ENCODE results near the gene PRKCZ. TPM values are rescaled to one million over a fixed set of nuclear protein-coding genes. Genes with fewer than 3 reads are reported as not detected.

The PRKCZ gene
- total RNA-seq, 1 donor: 2.6 TPM

DNA sequence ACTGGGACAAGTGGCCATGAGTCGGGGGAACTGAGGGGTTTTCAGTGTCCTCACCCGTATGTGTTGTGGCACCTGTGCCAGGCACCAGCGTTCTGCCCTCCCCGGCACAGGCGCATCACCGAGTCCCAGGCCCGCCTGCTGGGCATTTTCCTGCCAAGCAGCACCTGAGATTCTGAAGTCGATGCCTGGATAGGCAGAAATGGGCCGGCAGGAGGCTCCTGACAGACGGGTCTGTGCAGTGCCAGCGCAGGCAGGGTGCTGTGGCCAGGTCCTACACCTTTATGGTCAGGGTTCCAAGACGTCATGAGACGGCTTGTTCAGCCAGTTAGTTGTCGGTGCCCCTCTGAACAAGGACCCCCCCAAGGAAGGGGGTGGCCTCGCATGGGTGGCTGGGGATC lies 133.7 kb downstream of the PRKCZ start:
- DNase-seq (ENCODE audit: low read depth): no peak
- no peak overlapping the region for H3K4me3 ChIP-seq (ENCODE audit: low read depth, low read length)
- TF ChIP-seq, protein P1, sequence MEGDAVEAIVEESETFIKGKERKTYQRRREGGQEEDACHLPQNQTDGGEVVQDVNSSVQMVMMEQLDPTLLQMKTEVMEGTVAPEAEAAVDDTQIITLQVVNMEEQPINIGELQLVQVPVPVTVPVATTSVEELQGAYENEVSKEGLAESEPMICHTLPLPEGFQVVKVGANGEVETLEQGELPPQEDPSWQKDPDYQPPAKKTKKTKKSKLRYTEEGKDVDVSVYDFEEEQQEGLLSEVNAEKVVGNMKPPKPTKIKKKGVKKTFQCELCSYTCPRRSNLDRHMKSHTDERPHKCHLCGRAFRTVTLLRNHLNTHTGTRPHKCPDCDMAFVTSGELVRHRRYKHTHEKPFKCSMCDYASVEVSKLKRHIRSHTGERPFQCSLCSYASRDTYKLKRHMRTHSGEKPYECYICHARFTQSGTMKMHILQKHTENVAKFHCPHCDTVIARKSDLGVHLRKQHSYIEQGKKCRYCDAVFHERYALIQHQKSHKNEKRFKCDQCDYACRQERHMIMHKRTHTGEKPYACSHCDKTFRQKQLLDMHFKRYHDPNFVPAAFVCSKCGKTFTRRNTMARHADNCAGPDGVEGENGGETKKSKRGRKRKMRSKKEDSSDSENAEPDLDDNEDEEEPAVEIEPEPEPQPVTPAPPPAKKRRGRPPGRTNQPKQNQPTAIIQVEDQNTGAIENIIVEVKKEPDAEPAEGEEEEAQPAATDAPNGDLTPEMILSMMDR (IDR thresholded peaks at IDR 0.05; ENCODE audit: insufficient read depth, low read depth, low read length): no peak

DNA sequence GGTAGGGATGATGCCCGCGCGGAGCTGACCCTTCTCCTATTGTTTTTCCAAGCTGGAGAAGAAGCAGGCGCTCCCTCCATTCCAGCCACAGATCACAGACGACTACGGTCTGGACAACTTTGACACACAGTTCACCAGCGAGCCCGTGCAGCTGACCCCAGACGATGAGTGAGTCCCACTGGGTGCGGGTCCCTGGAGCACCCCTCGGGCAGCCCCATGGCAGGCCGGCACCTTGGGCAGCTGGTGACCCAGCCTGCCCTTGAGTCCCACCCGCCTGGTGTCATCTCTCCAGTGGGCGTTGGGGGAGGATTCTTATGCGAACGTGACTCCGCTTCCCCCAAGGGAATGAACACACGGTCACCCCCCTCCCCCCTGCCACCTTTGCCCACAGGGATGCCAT lies 134.3 kb downstream of the PRKCZ start:
- no peak overlapping the region for H3K4me3 ChIP-seq (ENCODE audit: low read depth, low read length)
- no peak for DNase-seq (ENCODE audit: low read depth)
- TF ChIP-seq, protein P1 (IDR thresholded peaks at IDR 0.05; ENCODE audit: insufficient read depth, low read depth, low read length): no peak

DNA sequence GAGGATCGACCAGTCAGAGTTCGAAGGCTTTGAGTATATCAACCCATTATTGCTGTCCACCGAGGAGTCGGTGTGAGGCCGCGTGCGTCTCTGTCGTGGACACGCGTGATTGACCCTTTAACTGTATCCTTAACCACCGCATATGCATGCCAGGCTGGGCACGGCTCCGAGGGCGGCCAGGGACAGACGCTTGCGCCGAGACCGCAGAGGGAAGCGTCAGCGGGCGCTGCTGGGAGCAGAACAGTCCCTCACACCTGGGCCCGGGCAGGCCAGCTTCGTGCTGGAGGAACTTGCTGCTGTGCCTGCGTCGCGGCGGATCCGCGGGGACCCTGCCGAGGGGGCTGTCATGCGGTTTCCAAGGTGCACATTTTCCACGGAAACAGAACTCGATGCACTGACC lies 134.7 kb downstream of the PRKCZ start:
- H3K4me3 ChIP-seq (ENCODE audit: low read depth, low read length): no peak overlapping the region
- DNase-seq (ENCODE audit: low read depth): no peak
- TF ChIP-seq, protein P1 (IDR thresholded peaks at IDR 0.05; ENCODE audit: insufficient read depth, low read depth, low read length): no peak

DNA sequence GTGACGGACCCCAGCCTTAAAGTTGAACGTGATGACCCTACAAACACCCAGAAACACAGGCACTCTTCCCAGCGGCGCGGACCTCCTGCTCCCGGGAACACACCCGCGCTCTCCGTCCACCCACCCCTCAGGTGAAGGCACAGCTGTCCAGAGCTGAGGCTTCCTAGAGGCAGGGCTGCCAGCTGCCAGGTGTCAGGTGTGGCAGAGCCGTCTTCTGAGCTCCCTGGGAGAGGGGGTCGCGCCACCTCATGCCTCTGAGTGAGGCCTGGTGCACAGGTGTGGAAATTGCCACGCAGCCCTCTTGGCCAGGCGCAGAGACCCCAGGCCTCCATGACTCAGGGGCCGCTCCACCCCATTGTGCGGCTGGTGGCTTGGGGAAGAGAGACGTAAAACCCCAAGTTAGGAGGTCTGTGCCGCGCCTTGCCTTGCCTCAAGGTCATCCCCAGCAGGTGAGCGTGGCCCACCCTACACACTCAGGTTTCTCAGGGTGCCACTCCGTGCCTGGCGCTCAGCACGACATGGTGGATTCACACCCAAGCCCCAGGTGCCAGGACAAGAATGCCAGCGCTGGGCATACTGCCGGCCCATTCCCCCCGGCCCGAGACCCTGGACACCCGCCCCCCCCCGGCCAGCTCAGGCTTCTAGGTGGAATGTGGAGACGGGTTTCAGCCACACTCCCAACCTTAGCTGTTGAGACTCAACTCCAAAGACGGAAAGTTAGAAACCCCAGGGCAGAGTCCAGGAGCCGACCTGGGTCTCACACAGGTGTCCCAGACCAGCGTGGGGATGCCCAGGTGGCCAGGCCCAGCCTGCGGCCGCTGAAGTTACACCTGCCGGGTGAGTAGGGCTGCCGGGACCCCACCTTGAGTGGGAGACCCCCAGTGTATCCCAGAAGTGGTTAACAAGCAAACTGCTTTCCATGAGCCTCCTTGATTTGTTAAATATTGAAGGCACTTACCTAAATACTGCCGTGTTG lies 136.0 kb downstream of the PRKCZ start:
- no peak for DNase-seq (ENCODE audit: low read depth)
- no peak overlapping the region for H3K4me3 ChIP-seq (ENCODE audit: low read depth, low read length)
- TF ChIP-seq, protein P1 (IDR thresholded peaks at IDR 0.05; ENCODE audit: insufficient read depth, low read depth, low read length): no peak

DNA sequence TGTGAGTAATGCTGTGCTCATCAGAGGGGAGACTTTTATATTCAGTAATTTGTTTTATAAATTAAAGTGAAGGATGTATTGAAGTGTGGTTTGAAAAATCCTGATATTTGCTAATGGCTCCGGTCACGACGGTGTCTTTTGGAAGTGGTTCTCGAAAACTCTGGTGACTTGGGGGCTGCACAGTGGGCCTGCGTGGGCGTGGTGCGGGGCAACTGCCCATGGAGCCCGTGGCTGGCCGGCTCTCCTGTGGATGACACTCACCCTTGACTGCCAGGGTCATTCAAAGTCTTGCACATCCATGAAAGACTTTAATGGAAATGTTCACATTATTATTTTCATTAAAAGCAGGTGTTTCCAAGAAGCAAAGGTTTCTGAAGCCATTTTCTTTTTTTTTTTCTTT lies 136.7 kb downstream of the PRKCZ start:
- TF ChIP-seq, protein P1 (IDR thresholded peaks at IDR 0.05; ENCODE audit: insufficient read depth, low read depth, low read length): no peak
- DNase-seq (ENCODE audit: low read depth): no peak
- H3K4me3 ChIP-seq (ENCODE audit: low read depth, low read length): no peak overlapping the region

DNA sequence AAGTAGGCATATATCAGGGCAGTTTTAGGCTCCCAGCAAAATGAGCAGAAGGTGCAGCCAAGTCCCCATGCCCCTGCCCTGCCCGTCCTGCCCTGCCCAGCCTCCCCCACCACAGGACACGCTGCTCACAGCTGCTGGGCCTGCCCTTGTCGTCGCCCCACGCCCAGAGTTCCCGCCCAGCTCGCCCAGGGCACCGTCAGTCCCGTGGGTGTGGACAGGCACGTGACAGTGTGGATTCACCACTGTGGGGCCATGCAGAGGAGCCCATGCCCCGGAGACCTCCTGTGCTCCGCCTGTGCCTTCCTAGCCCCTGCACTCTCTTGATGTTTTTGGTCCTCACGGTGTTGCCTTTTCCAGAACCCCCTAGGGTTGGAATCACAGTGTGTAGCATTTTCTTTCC lies 137.4 kb downstream of the PRKCZ start:
- no peak overlapping the region for H3K4me3 ChIP-seq (ENCODE audit: low read depth, low read length)
- DNase-seq (ENCODE audit: low read depth): no peak
- TF ChIP-seq, protein P1 (IDR thresholded peaks at IDR 0.05; ENCODE audit: insufficient read depth, low read depth, low read length): no peak

All from fibroblast of villous mesenchyme (primary cell).